ENCODE measurements around the gene RFTN1. TPM values are rescaled to one million over a fixed set of nuclear protein-coding genes. Genes with fewer than 3 reads are reported as not detected.

Gene RFTN1
- total and polyA plus RNA-seq, 2 donors (not counting 3 experiments of a cell fraction or from before 2014, with no cell fraction given) = 40.3 to 43.3 TPM

- Histone ChIP-seq H3K4me3 (replicated peaks in 1 of 3; ENCODE audit: insufficient read depth in 1 of 3, low read depth in 1 of 3, low read length in 3 of 3) (no peak overlapping the region), H3K4me1 (ENCODE audit: control insufficient read depth, extremely low read depth, insufficient read depth, low read length) (no peaks in the 10 kb centered on the region), H3K9me3 (replicated peaks; ENCODE audit: control insufficient read depth, insufficient read depth, low read length) (no peaks in the 10 kb centered on the region), H3K36me3 (ENCODE audit: control insufficient read depth in 2 of 2, extremely low read depth in 1 of 2, insufficient read depth in 2 of 2, low read length in 2 of 2) (no peaks in the 10 kb centered on the region), H4K20me1 (replicated peaks; ENCODE audit: control insufficient read depth, extremely low read depth, insufficient read depth, low read length) (no peaks in the 10 kb centered on the region), H3K9me1 (replicated peaks; ENCODE audit: control insufficient read depth, extremely low read depth, insufficient read depth, low read length) (no peaks in the 10 kb centered on the region), H3K9ac (replicated peaks; ENCODE audit: extremely low read depth, insufficient read depth, low read length) (no peak overlapping the region), H3K27me3 (ENCODE audit: control insufficient read depth in 2 of 2, insufficient read depth in 2 of 2, low read length in 2 of 2) (no peaks in the 10 kb centered on the region), H3K4me2 (ENCODE audit: insufficient read depth, low read length) (no peak overlapping the region), H3K79me2 (ENCODE audit: control insufficient read depth, insufficient read depth, low read length) (peaks cover 1% of the 10 kb centered on the region), H3K27ac (ENCODE audit: insufficient read depth, low read depth, low read length) (no peak overlapping the region), H2AFZ (ENCODE audit: low read depth, low read length) (no peak overlapping the region)
- ChIA-PET CTCF (interaction anchor here (1.3 to 1.5 kb wide), 2 partner anchors 17 to 33 kb away, joined by 3 to 4 read pairs; no protein-coding TSS in a partner anchor), POLR2A (no interaction called here)
- DNase-seq (ENCODE audit: low read depth, low spot score) = no peak
- TF ChIP-seq MAX (IDR thresholded peaks at IDR 0.05; ENCODE audit: insufficient read depth, insufficient read length) (no peak), POLR2AphosphoS5 (IDR thresholded peaks at IDR 0.05; ENCODE audit: insufficient read depth, low read depth, low read length) (no peak), MYC (IDR thresholded peaks at IDR 0.05; ENCODE audit: low read depth, low read length) (no peak), FOS (IDR thresholded peaks at IDR 0.05; ENCODE audit: borderline replicate concordance, insufficient read depth, low read length) (no peak), EZH2 (IDR thresholded peaks at IDR 0.05; ENCODE audit: borderline replicate concordance, low read depth, low read length, severe bottlenecking) (no peak), JUN (IDR thresholded peaks at IDR 0.05; ENCODE audit: borderline replicate concordance, insufficient read depth, insufficient read length, low read depth) (no peak), POLR2A (IDR thresholded peaks at IDR 0.05; ENCODE audit: low read depth, low read length) (no peak), CTCF (IDR thresholded peaks at IDR 0.05; ENCODE audit: extremely low read depth in 1 of 2, insufficient read depth in 1 of 2, low read depth in 1 of 2, low read length in 2 of 2) (no peak), GATA2 (IDR thresholded peaks at IDR 0.05; ENCODE audit: insufficient read depth, insufficient read length, low read depth, low read length) (no peak)
- no peak for FAIRE-seq
- dilution Hi-C loops (cut with MboI; ENCODE audit: extremely low pct_ligation_motif_present, low sequenced_read_pairs) (no loop called here), intact Hi-C loops (cut with micrococcal nuclease) (no loop called here)
- no TSS peak for BruUV-seq (replicated peaks)
These were observed 51.8 kb downstream of the RFTN1 start for GRCh38 chr3:16461463-16462245.
